ENCODE data around the gene GTPBP3.
"Not testable (repeated sequence)": the region's sequence is repeated elsewhere in the genome, so short reads cannot be mapped to it uniquely, and the experiment has no call there.

Gene GTPBP3, protein sequence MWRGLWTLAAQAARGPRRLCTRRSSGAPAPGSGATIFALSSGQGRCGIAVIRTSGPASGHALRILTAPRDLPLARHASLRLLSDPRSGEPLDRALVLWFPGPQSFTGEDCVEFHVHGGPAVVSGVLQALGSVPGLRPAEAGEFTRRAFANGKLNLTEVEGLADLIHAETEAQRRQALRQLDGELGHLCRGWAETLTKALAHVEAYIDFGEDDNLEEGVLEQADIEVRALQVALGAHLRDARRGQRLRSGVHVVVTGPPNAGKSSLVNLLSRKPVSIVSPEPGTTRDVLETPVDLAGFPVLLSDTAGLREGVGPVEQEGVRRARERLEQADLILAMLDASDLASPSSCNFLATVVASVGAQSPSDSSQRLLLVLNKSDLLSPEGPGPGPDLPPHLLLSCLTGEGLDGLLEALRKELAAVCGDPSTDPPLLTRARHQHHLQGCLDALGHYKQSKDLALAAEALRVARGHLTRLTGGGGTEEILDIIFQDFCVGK

DNA sequence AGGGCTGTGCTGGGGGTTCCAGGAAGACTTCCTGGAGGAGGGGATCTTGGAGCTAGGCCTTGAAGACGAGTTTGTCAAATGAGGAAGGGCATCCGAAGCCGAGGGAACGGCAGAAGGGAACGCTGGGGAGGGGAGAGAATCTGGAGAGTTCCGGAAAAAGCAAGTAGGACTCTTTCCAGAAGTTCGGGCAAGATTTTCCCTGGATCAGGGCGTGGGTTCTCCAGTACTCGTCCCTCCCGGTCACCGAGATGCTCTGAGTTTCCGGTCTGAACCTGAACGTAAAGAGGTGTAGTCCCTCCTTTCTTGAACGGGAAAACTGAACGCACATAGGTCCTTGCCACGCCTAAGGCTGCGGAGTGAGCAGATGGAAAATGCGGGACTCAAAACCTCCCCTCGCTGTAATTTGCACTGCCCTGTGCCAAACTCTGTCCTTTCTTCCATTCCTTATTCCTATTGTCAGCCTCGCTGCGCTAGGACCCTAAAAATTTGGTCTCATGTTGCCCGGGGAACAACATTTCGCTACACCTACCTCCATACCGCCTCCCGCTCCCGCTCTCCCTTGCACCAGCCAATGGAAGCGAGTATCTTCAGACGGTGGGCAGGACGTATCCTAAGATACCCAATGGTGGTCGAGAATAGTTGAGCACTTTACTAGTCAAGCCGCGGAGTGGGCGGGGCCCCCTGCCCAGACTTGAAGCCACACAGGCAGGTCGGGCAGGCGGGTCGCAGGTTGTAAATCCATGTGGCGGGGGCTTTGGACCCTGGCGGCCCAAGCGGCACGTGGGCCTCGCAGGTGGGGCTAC is at the start of gene GTPBP3:
Gene GTPBP3 (plus strand): TSS at position 682 of the 803 bp plus-strand sequence. CDS start 59 bp downstream, at position 741.
- peak; percentile 95 for DNase-seq

DNA sequence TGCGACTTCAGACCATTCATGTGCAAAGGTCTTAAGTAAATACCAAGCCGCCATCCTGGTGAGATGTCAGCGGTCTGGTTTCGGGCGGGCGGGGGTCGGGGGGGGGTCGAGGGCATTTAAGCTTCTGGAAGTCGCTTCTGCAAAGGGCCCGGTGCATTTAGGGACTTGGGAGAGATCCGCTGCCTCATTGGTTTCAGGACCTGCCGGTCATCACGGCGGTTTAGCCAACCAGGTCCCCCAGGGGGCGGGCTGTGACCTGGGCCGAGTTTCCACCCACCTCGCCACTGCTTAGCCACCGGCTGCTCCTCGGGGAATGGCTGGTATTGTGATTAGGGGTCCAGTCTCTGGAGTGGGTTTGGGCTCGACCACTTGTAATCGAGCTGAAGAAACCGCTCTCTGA is 47.9 kb upstream of the GTPBP3 start:
- DNase-seq: no peak

DNA sequence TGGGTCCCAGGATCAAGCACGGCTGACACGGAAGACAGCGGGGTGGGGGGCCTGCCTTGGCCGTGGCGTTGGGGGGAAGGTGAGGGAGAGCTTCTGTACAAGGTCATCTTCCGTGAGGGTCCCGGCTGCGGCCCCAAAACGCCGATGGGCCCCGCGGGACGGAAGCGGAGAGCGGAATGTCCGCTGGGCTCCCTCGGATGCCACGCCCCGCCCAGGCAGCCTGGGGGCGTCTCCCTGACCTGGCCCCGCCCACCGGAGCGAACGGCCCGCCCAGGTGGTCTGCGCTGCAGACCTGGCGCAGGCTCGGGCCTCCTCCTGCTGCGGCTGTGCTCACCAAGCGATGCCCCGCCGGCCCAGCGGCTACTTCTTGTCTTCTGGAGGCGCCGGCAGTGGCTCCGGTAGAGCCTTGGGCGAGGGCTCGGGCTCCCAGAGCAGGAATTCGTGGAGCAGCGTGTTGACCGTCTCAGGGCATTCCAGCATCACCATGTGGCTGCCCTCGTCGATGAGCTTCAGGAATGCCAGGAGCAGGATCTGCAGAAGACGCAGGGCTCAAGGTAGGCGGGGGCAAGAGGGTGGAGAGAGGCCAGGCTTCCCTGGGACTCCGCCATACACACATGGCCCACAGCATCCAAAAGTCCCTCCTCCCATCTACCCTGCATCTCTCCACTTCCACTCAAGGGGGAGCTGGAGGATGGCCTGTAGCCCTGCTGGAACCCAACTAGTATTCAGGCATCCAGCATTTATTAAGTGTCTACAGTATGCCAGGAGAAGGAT is 44.9 kb upstream of the GTPBP3 start:
- DNase-seq: no peak

DNA sequence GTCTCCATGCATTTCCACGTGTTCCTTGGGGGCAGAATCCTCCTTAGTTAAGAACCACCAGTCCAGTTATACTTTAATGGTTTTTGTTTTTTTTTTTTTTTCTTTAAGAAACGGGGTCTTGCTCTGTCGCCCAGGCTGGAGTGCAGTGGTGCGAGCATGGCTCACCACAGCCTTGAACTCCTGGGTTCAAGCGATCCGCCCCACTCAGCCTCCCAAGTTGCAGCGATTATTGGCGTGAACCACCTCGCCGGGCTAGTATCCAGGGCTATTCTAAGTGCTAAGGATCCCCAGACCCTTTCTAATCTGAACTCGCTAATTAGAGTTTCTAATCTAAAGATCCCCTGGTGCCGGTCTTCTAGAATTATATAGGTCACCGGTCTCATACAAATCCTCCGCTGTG is 43.7 kb upstream of the GTPBP3 start:
- no peak for DNase-seq

DNA sequence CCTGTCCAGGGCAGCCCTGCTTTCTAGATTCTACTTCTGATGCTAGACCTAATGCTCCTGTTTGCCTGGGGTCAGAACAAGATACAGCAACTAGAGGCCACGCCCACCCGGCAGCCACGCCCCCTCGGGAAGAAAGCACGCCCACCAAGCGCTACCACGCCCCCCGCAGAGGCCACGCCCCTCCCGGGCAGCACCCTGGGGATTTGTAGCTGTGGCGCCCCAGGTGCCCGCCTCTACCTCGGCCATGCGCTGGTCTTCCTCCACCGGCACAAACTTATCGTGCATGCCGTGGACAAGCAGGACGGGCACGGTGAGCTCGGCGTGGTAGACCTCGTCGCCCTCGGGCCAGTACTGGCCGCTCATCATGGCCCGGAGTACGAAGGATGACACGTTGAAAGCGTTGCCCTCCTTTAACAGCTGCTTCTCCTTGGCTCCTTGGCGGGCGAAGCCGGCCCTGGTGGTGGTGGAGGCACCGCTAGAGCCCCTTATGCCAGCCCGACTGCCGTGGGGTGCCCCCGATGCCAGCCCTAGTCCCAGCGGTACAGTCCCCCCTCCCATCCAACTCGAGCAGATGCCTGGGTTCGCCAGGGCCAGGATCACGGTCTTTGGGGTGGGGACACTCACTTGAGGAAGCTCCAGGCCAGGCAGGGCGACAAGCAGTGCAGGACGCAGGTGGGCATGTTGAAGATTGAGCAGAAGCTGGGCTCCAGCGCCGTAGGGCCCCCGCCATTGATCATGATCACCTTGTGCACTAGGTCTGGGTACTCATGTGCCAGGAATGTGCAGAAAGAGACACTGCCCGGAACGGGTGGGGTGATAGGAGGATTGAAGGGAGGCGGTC is 43.1 kb upstream of the GTPBP3 start:
- peak; percentile 15 for DNase-seq

DNA sequence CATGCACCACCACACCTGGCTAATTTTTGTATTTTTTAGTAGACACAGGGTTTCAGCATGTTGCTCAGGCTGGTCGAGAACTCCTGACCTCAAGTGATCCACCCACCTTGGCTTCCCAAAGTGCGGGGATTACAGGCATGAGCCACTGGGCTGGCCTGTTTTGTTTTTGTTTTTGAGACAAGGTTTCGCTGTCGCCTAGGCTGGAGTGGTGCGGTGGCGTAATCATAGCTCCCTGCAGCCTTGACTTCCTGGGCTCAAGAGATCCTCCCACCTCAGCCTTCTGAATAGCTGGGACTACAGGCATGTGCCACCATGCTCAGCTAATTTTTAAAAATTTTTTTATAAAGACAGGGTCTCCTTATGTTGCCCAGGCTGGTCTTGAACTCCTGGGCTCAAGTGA is 41.8 kb upstream of the GTPBP3 start:
- DNase-seq: not testable (repeated sequence)

DNA sequence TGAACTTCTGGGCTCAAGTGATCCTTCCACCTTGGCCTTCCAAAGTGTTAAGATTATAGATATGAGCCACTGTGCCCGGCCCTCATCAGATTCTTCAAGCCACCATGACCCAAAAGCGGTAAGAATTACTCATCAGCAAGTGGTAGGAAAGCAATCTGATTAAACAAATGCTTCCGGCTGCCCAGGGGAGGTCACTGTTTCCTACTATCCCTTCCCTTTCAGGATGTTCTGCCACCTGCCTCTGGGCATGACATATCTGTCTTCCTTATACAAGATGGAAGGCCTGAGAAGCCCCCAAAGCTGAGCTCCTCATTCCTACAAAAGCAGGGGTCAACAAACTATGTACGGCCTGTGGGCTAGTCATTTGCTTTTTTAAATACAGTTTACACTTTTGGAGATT is 41.1 kb upstream of the GTPBP3 start:
- no peak for DNase-seq

DNA sequence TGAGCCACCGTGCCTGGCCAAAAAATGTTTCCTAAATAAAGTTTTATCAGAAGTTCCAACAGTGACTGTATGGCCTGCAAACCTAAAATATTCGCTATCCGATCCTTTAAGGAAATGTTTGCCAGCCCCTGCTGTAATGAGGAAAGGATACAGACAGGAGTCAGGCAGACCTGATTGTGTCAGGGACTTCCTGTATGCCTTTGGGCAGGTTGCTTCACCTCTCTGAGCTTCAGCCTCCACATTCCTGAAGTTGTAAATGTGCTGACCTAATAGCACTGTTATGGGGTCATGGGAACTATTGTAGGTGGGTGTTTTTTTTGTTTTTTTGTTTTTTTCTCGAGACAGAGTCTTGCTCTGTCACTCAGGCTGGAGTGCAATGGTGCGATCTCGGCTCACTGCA is 40.4 kb upstream of the GTPBP3 start:
- no peak for DNase-seq

DNA sequence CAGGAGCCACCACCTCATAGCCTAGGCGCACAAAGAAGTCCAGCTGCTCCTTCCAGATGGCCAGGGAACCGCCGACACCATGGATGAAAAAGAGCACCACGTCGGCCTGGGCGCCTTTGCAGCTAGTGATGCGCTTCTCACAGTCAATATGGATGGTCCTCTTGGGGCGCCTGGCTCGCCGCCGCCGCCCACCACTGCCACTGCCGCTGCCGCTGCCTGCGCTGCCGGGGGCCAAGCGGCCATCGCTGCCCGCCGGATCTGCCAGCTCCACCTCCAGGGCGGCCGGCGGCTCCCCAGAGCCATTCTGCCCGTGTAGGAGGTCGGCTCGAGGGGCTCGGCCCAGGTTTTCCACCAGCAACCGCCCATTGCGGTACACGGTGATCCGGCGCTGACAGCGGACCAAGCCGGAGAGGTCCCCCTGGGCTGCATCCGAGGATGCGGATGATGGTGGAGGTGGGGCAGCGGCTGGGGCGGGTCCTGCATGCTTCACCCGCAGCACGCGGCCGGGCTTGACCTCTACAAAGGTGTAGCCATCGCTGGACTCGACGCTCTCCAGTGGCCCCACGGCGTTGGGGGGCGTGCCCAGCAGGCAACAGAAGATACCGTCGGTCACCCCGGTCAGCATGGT is 36.2 kb upstream of the GTPBP3 start:
- no peak for DNase-seq

DNA sequence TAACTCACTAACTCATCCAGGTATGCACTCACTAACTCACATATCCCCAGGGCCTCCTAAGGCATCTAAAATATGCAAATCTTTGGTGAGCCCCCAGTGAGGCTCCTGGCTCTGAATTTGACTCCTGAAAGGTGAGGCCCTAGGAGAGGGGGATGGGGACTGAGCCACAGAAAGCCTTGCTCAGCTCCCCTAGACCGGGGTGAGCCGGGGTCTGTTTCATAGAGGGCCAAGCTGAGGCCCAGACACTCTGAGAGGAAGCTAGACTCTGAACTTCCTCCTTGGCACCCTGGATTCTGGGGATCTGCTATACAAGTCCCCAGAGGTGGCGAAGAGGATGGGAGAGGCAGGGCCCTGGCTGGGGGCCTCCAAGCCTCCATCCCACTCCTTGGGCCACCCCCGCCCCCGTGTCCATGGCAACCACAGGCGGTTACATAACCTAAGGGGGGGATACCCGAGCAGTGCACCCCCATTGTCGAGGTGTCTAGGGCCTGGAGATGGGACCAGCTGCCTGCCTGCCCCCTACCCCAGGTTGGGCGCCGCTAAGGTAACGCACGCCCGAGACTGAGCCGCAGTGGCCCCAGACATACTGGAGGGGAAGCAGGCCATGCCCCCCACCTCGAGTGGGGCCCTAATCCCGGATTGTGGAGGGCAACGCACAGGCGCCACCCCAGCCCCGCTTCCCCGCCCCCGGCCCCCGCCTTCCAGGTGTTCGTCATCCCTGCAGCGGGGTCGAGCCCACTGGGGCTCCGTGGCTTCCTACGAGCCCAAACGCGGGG is 34.8 kb upstream of the GTPBP3 start:
- DNase-seq: no peak

DNA sequence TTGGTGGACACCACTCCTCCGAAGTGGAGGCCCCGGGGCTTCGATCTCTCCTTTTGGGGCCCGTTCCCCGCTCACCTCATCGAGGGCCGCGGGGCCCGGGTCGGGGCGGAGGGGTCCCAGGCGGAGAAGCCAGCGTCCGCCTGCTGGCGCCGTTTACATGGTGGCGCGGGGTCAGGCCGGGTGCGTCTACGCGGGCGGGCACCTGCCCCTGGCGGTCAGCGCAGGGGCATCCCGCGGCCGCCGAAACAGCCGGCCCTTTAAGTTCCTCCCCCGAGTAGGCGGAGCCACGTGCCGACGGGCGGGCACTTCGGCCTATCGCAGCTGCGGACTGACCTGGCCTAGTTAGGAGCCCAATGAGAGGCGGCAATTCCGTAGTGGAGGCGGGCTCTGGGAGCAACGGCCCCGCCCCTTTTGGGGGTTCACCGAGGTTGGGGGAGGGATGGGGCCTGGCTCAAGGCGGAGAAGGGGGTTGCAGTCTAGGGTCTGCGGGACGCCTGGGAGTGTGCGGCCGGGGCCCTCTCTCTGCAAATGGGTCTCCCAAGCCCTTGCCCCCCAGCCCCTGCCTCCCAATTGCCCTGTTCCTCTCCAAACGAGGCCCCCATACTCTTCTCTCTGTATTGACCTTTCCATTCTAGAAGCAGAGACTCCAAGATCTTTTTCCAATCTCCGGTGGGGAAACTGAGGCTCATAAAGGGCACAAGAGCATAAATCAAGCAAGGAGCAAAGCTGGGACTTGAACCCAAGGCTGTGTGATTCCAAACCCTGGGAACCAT is 34.0 kb upstream of the GTPBP3 start, which contains the start of gene ABHD8:
Gene ABHD8 (minus strand): TSS at position 259 of the 773 bp plus-strand sequence. CDS start 1,809 bp downstream, outside the sequence.
- peak; percentile 77 for DNase-seq

DNA sequence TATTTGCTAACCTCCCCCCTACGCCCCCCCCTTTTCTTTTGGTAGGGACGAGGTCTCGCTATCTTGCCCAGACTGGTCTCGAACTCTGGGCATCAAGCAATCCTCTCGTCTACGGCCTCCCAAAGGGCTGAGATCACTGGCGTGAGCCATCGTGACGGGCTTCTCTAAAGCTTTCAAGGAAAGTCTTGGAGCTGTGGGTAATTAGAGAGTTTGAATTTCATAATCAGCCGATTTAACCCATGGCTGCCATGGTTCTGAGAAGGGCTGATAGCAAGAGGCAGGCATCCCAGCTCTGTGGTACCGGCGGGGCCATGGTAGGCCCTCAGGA is 33.4 kb upstream of the GTPBP3 start:
- DNase-seq: no peak

DNA sequence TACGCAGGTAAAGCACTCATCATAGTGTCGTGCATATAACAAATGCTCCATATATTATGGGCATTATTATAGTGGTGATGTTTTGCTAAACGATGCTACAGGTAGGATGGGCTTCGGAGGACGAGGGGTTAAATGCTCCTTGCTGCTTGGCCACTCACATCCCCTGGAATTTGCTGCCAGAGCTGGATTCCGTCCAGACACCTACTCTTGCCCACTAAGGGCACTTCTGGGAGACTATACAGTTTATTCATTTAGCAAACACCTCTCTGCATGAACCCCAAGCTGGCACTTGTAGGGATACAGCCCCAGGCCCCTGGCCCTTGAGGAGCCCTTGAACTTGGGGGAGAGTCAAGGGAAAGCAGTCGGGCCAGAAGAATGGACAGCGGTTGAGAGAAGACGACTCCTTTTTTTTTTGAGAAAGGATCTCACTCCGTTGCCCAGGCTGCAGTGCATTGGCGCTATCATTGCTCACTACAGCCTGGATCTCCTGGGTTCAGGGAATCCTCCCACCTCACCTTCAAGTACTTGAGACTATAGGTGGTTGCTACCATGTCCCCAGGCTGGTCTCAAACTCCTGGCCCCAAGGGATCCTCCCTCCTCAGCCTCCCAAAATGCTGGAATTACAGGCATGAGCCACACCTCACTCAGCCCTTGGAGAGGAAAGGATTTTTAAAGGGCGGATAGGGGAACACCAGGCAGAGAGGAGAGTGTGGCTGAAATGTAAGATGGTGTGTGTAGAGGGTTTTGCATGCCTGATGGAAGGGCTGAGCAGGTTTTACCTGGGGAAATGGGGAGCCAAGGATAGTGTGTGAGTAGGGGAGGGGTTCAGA is 32.8 kb upstream of the GTPBP3 start:
- no peak for DNase-seq

DNA sequence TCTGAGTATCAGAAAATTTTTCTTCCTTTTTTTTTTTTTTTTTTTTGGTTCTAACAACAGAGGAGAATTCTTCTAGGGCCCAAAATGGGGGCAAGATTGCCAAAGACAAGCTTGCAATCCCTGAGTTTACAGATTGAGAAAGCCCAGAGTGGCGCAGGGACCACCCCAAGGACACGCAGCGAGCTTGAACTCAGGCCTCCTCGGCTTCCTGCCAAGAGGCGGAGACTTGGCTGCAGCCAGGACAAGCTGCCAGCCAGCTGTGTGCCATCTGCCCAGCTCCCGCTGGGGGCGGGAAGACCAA is 32.2 kb upstream of the GTPBP3 start:
- no peak for DNase-seq

DNA sequence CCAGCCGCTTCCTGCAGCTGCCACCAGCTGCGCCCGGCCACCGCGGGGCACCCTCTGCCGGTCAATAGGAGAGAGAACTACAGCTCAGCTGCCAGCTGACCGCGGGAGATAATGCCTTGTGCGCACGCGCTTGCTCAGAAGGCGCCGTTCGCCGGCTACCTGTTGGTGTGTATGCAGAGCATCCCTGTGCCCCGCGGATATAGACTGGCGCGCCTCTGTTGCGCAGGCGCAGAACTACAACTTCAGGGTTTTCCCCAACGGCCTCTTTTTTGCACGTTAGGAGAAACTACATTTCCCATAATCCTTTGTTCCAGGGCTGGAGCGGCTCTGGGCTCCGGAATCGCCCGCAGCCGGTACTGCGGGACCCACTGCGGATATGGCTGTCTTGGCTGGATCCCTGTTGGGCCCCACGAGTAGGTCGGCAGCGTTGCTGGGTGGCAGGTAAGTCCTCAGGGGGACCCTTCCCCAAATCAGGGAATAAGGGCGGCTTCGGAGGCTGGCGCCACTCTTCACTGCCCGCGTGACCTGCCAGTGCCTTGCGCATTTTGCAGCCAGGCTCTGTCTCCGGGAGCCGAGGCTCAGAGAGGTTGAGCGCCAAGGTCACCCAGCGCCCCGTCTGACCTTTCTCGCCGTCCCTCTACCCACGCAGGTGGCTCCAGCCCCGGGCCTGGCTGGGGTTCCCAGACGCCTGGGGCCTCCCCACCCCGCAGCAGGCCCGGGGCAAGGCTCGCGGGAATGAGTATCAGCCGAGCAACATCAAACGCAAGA is 31.7 kb upstream of the GTPBP3 start, which contains the start of gene MRPL34:
Gene MRPL34 (plus strand): TSS at position 356 of the 768 bp plus-strand sequence. CDS start 21 bp downstream, at position 377.
- peak; percentile 98 for DNase-seq

DNA sequence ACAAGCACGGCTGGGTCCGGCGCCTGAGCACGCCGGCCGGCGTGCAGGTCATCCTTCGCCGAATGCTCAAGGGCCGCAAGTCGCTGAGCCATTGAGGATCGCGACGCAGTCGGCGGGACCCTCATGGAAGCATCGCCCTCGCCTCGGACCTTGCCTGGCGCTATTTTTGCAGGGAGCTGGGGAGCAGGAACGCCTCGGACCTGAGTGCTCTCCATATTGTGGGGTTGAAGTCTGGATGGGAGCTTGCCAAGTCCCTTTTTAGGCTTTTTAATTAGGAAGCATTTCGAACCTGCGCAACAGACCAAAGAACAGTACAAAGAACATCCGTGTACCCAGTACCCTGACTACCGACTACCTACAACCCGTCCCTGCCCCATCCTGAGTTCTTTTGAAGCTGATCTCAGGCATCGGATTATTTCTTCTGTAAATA is 31.1 kb upstream of the GTPBP3 start:
- no peak for DNase-seq

DNA sequence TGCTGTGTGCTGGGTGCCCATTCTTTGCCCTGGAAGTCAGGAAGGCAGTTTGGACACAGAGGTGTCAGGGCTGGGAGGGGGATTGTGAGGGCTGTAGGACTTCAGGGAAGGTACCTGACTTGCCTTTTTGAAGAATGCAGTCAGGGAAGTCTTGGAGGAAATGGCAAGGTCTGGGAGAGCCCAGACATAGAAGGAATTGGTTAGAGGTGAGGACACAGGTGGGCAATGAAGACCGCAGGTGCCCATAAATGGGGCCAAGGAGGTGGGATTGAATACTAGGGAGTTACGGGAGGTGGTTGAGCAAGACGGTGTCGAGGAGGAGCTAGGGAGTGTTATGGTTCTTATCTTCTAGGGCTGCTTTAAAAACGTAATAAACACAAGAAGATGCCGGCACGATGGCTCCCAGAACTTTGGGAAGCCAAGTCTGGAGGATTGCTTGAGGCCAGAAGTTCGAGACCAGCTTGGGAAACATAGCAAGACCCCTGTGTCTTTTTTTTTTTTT is 29.4 kb upstream of the GTPBP3 start:
- DNase-seq: no peak

Data from NK-92 treated with Interleukin-12 subunit alpha and Interleukin-12 subunit beta, amount 100 ng/mL, for 24 hours (cell line).